Middle frontal gyrus (tissue), 1 donor: Measurements from ENCODE around the gene BCR.
A peak's percentile ranks its signal among the peaks of the same experiment; 100 is the strongest.
"Not testable (repeated sequence)": the region's sequence is repeated elsewhere in the genome, so short reads cannot be mapped to it uniquely, and the experiment has no call there.

Source experiments
- DNase-seq: peaks from one replicate; pipeline ENCODE4 v3.0.0-alpha.2; 2015; ENCODE audit warnings: low spot score; ENCODE audit errors: extremely low spot score

Gene BCR

DNA sequence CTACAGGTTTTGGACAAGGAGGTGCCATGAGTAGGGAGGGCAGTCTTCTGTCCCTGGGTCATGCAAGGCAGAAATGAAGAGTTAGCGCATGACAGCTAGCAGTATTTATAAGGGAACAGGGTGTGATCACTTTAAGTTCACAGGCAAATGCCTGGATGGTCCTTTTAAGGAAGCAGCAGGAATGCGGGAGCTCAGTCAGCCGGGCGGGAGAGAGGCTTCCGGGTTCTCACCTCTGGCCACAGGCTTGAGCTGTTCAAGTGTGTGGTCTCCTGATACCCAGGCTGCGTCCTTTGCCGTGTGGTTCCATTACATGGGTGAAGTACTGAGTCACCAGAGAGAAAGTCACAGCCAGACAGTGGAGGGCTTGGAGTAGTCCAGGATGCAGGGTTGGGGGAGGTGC lies 105.4 kb downstream of the BCR start:
- DNase-seq = no peak

DNA sequence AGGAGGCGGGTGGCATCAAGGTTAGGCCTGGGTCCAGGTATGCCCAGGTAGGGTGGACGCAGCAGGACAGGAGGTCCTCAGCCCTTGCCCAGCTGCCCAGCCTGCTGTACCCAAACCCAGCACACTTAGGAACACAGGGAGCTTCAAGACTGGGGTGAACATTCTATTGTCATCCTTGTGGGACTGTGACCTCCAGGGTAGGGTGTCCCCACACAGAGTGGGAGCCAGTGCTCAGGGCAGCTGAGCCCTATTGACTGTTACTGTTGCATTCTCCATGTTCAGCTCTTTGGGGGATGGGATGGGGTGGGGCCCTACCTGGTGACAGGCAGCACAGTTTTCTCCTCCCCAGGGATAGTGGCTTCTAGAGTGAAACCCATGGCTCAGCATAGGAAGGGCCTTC lies 106.0 kb downstream of the BCR start:
- no peak for DNase-seq

DNA sequence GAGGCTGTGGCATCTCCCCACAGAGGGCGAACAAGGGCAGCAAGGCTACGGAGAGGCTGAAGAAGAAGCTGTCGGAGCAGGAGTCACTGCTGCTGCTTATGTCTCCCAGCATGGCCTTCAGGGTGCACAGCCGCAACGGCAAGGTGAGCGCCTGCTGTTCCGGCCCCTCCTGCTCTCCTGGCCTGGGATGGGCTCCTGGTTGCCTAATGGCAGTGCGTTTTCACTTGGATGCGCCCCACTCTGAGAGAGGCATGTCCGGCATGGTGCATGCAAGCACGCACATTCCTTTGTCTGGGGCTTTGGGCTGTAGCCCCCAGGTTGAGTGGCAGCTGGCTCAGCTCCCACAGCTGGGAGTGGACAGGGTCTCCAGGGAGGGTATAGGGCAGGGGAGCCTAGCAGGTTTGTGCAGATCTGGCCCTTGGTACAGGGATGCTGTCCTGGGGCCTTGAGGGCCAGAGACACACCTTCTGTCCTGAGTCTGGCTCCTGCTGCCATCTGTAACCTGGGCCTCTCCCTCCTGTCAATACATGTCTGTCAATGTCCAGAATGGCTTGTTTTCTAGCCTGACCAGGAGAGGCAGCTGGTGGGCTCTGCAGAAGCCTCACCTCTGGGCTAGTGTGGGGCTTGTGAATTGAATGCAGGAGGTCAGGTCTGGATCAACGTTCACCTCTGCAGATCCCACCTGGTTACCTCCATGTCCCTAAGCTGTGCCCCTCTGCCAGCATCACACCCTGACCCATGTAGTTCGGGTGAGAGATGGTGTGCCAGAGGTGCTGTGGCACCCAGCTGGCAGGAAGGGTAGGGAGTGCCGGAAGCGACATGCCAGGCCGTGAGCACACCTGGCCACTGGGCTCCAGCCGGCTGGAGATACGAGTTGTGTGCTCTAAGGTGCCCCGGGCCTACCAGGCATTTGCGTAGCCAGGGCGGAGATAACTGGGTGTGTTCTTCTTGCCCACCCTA lies 107.1 kb downstream of the BCR start:
- DNase-seq = no peak

DNA sequence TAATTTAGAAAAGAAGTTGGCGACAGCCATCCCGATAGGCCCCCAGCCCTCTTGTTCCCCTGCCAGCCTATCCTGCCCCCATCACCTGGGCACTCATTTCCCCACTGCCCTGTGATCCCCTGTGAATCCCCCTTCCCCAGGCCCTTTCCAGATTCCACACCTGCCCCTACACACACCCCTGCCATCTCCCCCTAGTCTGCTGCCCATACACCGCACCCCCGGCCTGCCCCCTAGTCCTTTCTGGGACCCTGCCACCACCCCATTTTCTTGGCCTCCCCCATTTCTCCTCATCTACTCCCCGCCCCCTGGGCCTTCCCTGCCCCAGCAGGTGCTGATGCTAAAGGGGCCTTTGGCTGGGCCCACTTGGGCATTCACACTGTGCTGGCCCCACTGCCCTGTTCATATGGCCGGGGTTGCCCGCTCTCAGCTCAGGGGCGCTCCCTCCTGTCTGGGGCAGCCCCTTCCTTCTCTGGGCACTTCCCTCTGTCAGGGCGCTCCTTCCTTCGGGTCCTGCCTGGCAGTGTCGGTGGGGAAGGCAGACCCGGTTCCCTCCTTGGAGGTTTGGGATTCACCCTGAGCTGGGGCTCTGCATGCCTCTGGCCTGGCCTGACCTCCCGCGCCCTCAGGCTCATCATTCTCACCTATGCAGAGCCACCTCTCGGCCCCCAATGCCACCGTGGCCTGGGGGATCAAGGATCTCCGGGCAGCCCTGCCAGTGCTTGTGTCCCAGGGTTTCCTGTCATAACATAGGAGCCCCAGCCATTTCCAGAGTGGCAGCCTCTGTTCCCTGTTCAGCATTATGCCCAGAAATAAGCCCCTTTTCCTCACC lies 108.2 kb downstream of the BCR start:
- no peak for DNase-seq

DNA sequence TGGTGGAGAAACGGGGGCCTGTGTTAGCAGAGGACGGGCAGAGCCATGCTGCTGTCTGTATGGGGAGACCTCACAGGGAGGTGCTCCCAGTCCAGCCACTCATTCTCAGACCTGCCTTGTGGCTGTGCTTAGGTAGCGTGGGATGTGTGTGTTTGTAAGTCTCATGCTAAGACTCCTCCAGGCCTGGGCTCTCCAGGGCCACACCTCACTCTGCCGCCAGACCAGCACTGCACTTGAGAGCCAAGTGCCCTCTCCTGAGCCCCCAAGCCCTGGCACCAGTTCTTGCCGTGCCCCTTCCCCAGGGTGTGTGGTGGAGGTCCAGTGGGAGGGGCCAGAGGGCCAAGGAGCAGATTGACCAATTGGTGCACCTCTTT lies 108.8 kb downstream of the BCR start:
- no peak for DNase-seq

DNA sequence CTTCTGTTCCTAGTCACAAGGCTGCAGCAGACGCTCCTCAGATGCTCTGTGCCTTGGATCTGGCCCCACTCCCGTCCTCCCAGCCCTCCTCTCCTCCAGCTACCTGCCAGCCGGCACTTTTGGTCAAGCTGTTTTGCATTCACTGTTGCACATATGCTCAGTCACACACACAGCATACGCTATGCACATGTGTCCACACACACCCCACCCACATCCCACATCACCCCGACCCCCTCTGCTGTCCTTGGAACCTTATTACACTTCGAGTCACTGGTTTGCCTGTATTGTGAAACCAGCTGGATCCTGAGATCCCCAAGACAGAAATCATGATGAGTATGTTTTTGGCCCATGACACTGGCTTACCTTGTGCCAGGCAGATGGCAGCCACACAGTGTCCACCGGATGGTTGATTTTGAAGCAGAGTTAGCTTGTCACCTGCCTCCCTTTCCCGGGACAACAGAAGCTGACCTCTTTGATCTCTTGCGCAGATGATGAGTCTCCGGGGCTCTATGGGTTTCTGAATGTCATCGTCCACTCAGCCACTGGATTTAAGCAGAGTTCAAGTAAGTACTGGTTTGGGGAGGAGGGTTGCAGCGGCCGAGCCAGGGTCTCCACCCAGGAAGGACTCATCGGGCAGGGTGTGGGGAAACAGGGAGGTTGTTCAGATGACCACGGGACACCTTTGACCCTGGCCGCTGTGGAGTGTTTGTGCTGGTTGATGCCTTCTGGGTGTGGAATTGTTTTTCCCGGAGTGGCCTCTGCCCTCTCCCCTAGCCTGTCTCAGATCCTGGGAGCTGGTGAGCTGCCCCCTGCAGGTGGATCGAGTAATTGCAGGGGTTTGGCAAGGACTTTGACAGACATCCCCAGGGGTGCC lies 109.8 kb downstream of the BCR start:
- DNase-seq = no peak

DNA sequence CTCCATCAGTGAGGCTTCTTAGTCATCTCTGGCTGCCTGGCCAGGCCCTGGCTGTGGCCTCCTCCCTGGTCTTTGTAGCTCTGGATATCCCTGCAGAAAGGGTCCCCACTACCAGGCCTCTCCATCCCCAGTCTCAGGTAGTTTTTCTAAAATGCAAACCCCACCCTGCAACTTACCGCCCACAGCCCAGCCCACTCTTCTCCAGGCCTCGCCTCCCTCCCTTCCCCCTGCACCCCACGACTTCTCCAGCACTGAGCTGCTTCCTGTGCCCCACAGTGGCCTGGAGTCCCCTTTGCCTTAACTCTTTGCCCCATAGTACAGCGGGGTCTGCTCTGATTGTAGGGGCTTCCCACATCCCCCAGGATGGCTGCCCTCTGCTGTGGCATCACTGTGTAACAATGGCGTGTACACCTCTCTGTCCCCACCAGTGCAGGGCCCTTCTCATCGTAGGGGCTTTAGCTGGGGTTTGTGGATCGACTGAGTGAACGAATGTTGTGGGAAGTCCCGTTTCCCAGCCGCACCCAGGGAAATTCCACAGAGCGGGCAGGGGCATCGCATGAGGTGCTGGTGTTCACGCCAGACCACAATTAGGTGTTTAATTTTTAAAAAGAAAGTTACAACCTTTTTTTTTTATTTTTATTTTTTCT lies 111.6 kb downstream of the BCR start:
- no peak for DNase-seq

DNA sequence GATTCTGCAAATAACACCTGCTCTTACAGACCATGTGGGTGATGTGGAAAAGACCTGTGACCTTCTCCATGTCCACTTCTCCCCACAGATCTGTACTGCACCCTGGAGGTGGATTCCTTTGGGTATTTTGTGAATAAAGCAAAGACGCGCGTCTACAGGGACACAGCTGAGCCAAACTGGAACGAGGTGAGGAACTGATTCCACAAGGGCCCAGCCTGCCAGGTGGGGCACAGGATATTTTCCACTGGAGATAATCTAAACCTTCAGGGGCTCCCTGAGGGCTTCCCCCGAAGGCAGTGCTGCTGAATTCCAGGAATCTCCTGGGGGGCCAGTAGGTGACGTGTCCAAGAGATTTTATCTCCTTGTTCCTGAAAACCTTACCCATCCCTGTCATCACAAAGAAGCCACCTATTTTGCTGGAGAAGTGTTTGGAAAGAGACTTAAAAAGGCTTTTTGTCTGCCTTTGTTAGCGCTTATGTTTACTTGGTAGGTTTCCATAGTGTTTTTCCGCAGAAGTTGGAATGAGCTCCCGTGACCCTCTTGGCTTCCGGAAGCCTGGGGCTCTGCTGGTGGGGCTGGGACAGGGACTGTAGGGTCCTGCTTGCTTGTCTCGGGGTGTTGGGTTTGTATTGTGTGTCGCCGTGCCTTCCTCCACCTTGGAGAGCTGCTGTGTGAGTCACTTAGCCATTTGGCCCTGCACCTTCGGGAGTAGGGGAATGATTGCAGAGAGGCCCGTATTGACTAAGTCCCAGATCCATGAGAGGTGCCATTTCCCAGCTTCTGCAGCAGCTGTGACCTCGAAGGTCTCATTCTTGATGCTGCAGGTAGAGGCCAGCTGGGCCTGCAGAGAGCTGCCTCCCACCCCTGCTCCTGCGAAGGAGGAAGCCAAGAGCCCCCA lies 112.4 kb downstream of the BCR start:
- no peak for DNase-seq

DNA sequence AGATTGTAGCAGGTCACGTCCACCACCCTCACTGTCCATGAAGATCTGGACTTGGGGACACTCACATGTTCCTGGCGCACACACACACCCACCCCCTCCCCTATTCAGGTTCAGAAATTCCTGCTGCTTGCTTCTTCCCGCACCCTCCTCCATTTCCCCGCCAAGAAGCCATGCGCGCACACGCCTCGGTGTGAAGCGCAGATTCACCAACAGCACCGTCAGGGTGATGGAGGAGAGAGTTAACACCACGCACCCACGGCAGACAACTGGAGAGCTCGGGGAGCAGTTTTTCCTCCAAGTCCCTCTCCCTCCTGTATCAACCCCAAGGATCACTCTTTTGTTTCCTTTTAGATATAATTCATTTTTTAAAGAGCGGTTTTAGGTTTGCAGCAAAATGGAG lies 113.4 kb downstream of the BCR start:
- DNase-seq = no peak

DNA sequence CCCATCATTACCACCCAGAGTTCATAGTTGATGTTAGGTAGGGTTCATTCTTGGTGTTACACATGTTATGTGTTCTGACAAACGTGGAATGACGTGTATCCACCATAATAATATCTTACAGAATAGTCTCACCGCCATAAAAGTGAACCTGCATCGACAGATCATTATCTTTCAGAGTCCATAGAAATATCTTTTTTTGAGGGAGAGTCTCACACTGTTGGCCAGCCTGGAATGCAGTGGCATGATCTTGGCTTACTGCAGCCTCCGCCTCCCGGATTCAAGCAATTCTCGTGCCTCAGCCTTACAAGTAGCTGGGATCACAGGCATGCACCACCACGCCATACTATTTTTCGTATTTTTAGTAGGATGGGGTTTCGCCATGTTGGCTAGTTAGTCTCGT lies 113.9 kb downstream of the BCR start:
- DNase-seq = no peak

DNA sequence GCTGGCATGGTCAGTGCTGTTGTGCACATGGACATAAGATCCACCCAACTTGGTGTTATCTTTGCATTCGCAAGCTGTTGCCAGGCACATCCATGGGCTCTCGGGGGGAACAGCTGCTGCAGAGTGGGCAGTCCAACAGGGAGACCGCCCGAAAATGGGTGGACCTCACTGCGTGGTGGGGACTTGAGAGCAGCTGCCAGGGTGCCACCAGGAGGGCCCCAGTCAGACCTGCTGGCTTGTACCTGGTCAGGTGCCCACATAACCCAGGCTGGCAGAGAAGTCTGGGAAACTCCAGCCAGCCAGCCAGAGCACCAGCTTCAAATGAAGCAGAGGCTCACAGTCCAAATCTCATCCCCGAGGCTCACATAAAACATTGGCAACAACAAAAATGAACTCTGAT lies 120.2 kb downstream of the BCR start:
- DNase-seq = no peak

DNA sequence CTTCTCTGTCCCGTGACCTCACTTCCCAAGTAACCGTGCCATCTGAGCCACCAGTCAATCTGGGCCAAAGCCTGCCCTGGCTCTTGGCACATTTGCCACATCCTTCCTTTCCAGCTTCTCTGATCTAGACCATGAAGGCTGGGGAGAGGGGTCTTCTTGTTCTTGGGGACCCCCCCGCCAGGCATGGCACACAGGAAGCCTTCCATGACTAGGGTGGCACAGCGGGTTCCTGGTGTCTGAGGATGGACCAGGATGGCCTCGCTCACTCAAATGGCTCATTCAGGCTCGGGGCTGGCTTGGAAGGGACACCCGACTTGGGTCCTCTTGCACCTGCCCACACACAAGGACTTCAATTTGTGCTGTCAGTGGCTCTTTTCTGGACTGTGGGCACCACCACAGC lies 121.3 kb downstream of the BCR start:
- DNase-seq = no peak

DNA sequence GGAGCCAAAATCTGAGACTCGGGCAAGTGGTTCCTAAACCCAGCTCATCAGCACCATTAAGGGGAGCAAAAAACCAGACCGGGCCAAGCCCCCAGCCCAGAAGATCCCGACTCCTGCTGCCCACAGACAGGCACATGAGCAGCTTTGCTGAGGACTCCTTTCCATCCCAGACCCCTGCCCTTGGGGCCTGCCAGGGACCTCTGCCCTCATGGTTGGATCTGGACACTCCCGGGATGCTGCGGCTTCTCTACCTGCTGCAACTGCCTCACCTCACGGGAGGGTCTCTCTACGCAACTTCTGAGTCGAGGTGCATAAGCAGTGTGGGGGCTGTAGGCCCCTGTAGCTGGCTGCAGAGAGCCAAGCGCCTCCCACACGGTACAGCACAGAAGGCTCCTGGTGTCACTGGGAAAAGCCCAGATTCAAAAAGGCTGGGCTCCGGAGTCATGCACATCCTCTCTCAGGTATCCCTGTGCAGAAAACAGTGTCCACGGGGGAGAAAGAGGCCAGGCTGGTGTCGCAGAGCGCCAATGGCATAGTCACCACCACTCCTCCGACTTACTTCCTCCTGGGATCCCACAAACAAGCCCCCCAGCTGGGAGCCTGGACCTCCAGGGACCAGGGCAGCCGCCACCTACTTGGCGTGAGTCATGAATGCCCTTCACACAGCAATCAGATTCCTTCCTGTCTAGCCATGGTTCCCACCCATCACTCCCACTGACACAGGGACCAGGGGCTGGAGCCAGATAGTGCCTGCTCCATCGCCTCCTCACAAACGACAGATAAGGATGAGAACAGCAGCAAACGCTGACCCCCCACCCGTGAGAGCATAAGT lies 122.1 kb downstream of the BCR start:
- DNase-seq = no peak

DNA sequence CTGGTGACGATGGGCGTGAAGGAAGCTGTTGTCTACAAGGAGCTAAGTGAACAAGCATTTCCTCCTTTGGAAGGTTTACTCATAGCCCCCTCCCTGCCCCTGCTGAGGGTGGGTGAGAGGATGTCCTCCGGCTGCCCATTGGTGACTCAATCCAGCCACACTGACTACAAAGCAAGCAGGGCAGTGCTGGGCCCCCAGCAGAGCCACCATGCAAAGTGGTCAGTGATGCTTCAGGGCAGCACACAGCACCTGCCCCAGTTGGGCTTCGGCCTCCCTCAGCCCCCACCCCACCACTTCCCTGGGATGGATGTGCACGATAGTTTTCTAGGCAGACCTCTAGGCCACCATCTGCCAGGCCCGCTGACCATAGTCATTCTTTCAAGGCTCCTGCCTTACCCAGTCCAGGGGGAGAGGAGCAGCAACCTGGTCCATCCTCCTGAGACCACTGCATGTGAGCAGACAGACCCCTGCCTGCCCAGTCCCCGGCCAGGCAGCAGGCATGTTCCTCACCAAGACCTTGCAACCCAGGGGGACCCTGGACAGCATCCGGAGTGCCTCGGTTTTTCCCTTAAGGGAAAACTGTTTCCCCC lies 125.1 kb downstream of the BCR start:
- no peak for DNase-seq

DNA sequence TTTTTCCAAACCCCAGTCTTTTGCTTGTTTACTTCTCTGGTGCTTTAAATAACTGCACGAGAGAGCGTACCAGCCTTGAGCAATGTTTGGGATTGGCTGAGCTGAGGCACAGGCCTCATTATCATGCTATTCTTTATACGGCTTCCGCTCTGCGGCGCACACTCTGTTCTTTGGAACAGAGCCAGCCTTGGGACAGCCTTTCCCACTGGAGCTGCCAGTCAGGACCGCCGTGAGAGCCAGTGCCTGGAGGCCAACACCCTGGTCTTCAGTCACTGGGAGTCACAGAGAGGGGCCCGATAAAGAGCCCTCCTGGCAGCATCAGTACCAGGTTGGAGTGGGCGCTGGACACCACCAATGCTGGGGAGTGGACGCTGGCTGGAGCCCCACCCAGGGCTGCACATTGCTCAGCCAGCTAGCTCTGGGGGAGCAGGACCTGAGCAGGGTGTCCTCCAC lies 125.6 kb downstream of the BCR start:
- DNase-seq = peak; percentile 74

DNA sequence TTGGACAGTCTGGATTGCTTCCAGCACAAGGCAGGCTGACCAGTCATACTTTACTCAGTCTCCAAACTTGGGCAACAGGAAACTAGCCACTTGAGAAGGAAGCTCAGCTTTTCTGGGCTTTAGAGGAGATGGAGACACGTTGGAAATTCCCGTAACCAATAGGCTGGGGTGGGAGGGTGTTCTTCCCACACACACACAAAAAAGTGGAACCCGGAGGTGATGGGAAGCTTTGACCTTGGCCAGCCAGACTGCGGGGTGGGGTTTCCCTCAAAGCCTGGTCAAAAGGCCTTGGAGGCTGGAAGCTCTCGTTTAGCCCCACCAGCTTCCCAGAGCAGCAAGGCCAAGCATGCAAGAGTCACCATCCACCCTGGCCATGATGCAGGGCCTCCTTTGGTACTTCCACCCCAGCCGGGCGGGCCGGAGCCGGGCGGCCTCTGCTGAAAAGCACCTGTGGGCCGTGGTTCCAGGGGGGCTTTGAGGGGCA lies 126.2 kb downstream of the BCR start:
- no peak for DNase-seq

DNA sequence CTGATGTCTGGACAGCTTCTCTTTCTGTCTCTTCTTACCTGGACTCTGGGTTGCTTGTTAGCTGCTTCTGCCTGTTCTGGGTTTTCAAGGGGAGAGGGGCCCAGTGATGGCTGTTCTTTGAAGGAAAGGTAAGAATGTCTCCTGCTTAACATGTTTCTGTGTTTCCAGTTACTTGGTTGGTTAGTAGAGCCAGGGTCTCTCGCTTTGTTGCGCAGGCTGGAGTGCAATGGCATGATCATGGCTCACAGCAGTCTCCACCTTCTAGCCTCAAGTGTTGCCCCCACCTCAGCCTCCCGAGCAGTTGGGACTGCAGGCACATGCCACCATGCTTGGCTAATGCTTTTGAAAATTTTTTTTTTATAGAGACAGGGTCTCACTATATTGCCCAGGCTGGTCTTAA lies 126.6 kb downstream of the BCR start:
- no peak for DNase-seq

DNA sequence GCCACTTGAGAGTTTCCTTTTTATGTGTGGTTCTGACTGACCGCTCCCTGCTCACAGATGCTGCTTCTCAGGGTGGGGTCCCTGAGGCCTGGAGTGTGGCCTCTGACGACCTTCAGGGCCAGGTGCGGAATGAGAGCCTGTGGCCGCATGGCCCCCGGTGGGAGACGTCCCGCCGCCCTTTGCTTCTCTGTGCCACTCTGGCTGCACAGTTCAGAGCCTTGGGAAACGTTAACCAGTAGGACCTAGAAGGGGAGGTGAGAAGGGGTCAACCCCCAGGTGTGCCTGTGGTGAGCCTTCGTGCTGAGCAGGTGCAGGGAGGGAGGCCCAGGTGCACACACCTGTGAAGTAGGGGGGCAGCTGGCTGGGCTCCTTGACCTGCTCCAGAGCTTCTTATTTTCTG lies 127.2 kb downstream of the BCR start:
- DNase-seq = not testable (repeated sequence)
